Lower lobe of right lung (tissue), 2 donors: ENCODE measurements around the gene RPA3. TPM values are rescaled to one million over a fixed set of nuclear protein-coding genes. Genes with fewer than 3 reads are reported as not detected.

Experiments used
- ATAC-seq, 2 donors: fragments of 200-7000 bp; cut with Tn5 transposase; one replicate each; pipeline ENCODE4 v1.9.1; 2020 to 2022; ENCODE audit warnings: mild to moderate bottlenecking in 2 of 2, moderate library complexity in 2 of 2
- DNase-seq: peaks from one replicate; pipeline ENCODE4 v3.0.0-alpha.2; 2020
- H3K27ac ChIP-seq: fragments of 200-600 bp; one replicate; pipeline ENCODE4 v1.8.0; 2022
- H3K27me3 ChIP-seq: fragments of 200-600 bp; one replicate; pipeline ENCODE4 v1.8.0; 2022; ENCODE audit warnings: low read depth
- H3K36me3 ChIP-seq: fragments of 200-600 bp; one replicate; pipeline ENCODE4 v1.8.0; 2022; ENCODE audit warnings: mild to moderate bottlenecking
- H3K4me1 ChIP-seq: fragments of 200-600 bp; one replicate; pipeline ENCODE4 v1.8.0; 2022
- H3K4me3 ChIP-seq: fragments of 200-600 bp; one replicate; pipeline ENCODE4 v1.8.0; 2022; ENCODE audit warnings: mild to moderate bottlenecking
- H3K9me3 ChIP-seq: fragments of 200-600 bp; one replicate; pipeline ENCODE4 v1.8.0; 2022
- intact Hi-C: fragments of 100-400 bp; cut with DNase I; formaldehyde crosslinking; loops from one replicate; pipeline ENCODE4 v1.11.0; 2022
- total RNA-seq: library from RNA; stranded (reverse); fragmentation: NEBNext Ultra II Directional; extraction: Animal tissue kit (Norgen Biotek cat#: 25700); gene quantifications from one replicate; pipeline ENCODE4 v1.2.1, GENCODE V29; 2021
- TF ChIP-seq, protein P1 (sequence below): fragments of 200-600 bp; IDR thresholded peaks from one replicate; pipeline ENCODE4 v1.8.0; 2022; ENCODE audit warnings: antibody characterized with exemption, mild to moderate bottlenecking
- donor health status: DM: no; HTN: yes; CAD: no; lungs with severe emphysema.

RPA3 gene
- total RNA-seq, 1 donor from 2014 or later: 27.4 TPM

DNA sequence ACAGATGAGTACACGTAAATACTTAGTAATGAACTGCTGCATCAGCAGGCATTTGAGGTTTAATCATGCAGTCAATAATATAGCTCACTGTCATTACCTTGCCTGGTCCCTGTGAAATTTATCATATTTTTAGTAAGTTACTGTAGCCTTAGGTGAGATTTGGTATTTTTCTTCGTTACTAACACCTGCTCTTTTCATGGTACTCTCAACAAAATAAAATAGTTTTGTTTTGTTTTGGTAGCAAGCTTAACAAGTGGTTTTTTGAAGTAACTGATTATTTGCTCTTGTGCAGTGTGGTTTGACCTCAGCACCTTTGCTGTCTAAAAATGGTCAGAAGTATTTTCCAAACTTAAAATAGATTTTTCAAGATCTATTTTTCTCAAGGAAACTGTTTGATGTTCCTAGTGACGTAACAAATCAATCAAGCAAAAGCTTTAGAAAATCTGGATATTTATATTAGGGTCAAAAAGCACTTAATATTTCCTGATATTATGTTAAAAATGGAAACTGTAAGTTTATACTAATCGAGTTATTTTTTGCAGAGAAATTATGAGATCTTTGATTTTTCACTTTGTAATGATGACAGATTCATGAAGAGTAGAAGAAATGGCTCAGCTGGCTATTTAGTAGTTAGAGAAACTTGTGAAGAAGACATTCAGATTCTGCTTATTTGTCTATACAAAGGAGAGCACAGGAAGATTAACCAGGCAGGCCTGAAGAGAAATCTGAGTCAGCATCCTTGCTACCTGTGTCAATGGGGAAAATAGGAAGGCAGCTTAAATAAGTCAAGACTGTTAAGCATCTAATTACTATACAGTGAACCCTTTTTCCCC is 21.0 kb upstream of the RPA3 start:
- ATAC-seq: peak in 1 of 2 donors; percentile 36
- Histone ChIP-seq H3K36me3 (no peaks in the 10 kb centered on the region), H3K27me3 (no peaks in the 10 kb centered on the region), H3K4me1 (peaks cover 8% of the 10 kb centered on the region), H3K27ac (no peak overlapping the region), H3K4me3 (no peak overlapping the region), H3K9me3 (no peaks in the 10 kb centered on the region)
- TF ChIP-seq, protein P1, sequence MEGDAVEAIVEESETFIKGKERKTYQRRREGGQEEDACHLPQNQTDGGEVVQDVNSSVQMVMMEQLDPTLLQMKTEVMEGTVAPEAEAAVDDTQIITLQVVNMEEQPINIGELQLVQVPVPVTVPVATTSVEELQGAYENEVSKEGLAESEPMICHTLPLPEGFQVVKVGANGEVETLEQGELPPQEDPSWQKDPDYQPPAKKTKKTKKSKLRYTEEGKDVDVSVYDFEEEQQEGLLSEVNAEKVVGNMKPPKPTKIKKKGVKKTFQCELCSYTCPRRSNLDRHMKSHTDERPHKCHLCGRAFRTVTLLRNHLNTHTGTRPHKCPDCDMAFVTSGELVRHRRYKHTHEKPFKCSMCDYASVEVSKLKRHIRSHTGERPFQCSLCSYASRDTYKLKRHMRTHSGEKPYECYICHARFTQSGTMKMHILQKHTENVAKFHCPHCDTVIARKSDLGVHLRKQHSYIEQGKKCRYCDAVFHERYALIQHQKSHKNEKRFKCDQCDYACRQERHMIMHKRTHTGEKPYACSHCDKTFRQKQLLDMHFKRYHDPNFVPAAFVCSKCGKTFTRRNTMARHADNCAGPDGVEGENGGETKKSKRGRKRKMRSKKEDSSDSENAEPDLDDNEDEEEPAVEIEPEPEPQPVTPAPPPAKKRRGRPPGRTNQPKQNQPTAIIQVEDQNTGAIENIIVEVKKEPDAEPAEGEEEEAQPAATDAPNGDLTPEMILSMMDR: no peak
- no peak for DNase-seq
- intact Hi-C loops: no loop called here

DNA sequence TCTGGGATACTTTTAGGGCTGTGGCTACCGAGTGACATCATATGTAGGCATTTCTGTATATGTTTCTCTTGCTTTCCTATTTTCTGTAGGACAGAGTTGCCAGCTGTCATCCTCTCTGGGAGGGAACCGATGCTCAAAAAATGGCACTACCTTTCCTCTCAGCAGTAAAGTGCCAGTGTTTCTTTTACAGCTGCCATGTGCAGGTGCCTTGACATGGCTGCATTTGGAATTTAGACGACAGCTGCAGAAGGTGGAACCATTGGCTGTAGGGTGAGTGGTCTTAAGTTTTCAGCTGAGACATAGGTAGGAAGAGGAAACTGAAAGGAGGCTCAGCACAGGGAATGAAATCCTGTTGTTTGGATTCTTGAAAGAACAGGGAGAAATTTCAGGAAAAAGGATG is 20.2 kb upstream of the RPA3 start:
- Histone ChIP-seq H3K4me3 (no peak overlapping the region), H3K36me3 (no peaks in the 10 kb centered on the region), H3K27me3 (no peaks in the 10 kb centered on the region), H3K4me1 (peaks cover 8% of the 10 kb centered on the region), H3K9me3 (no peaks in the 10 kb centered on the region), H3K27ac (no peak overlapping the region)
- DNase-seq (no peak), ATAC-seq (no peak)
- intact Hi-C loops: no loop called here
- TF ChIP-seq, protein P1: no peak

DNA sequence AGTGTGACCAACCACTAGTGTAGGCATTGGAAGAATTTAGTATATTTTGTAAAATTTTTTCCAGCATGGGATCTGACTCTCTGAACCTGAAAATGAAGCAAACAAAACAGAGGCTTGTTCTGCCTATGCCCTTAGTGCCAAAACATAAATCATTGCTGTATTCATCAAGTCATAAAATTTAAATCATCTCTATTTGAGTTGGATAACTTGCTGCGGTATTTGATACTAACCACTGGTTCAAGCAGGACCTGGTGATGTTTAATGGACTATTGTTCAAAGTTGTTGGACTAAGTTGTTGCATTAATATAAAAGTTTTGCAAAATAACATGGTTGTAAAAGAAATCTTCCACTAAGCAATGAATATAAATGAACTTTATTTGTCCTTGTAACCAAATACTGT is 19.8 kb upstream of the RPA3 start:
- Histone ChIP-seq H3K4me3 (no peak overlapping the region), H3K4me1 (peaks cover 8% of the 10 kb centered on the region), H3K9me3 (no peaks in the 10 kb centered on the region), H3K27me3 (no peaks in the 10 kb centered on the region), H3K36me3 (no peaks in the 10 kb centered on the region), H3K27ac (no peak overlapping the region)
- DNase-seq (no peak), ATAC-seq (no peak)
- TF ChIP-seq, protein P1: no peak
- intact Hi-C loops: no loop called here

DNA sequence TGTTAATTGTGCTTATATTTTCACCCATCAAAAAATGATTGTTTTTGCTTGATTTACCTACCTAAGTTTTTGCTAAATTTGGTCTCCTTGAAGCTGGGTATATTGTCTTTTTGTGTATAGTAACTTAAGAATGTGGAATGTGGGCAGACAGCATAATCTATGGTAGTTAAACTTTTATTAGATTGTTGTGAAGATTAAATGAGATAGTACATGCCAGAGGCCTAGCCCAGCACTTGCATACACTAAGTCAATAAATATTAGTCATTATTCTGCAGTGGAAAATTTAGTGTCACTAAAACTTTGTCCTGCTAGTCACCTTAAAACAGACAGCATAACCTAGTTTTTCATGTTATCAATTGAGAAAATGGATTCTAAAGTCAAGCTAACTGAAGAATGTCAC is 19.3 kb upstream of the RPA3 start:
- H3K27ac ChIP-seq: no peak overlapping the region
- ATAC-seq: no peak
- H3K9me3 ChIP-seq: no peaks in the 10 kb centered on the region
- H3K4me1 ChIP-seq: peaks cover 8% of the 10 kb centered on the region
- no peak overlapping the region for H3K4me3 ChIP-seq
- TF ChIP-seq, protein P1: no peak
- no peaks in the 10 kb centered on the region for H3K36me3 ChIP-seq
- H3K27me3 ChIP-seq: no peaks in the 10 kb centered on the region
- intact Hi-C loops: no loop called here
- DNase-seq: no peak

DNA sequence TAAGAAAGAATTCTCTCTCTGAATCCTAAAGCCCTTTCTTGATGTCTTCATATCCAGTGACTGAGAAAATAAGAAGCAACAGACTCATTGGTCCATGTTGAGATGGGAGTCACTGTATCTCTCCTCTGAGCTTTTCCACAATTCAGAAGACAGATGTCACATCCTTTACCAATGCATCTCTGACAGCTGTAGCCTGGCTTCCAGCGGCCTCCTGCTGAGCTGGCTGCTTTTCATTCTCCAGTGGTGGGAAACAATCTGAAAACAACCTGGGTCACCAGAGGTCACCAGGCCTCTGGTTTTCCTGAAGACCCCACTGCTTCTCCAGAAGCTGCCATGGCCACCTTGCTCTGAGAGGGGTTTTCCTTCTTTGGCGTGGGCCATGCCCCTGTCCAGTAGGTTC is 18.3 kb upstream of the RPA3 start:
- TF ChIP-seq, protein P1: no peak
- Histone ChIP-seq H3K4me1 (peaks cover 13% of the 10 kb centered on the region), H3K4me3 (no peak overlapping the region), H3K9me3 (no peaks in the 10 kb centered on the region), H3K36me3 (no peaks in the 10 kb centered on the region), H3K27ac (no peak overlapping the region), H3K27me3 (no peaks in the 10 kb centered on the region)
- DNase-seq (no peak), ATAC-seq (no peak)
- intact Hi-C loops: no loop called here
